Prostate gland (tissue), 2 donors: ENCODE data around the gene OR3A1. TPM values are rescaled to one million over a fixed set of nuclear protein-coding genes. Genes with fewer than 3 reads are reported as not detected.
A peak's percentile ranks its signal among the peaks of the same experiment; 100 is the strongest.
"Not testable (repeated sequence)": the region's sequence is repeated elsewhere in the genome, so short reads cannot be mapped to it uniquely, and the experiment has no call there.

Source experiments
- DNase-seq: peaks from one replicate; pipeline ENCODE4 v3.0.0-alpha.2; 2019; ENCODE audit warnings: low spot score
- H3K27ac ChIP-seq, 2 donors: fragments of 200-600 bp; sonication (generic); 2 replicates each; pipeline ENCODE4 v1.5.1; 2017 to 2019
- H3K27me3 ChIP-seq: fragments of 200-600 bp; sonication (generic); replicated peaks from 2 replicates; pipeline ENCODE4 v1.5.1; 2019; ENCODE audit not compliant: insufficient read depth
- H3K36me3 ChIP-seq, 2 donors: fragments of 200-600 bp; sonication (generic); 1 replicate in 1 of 2; 2 replicates in 1 of 2; pipeline versions ENCODE4 v1.5.1 to v1.8.1; 2017 to 2019
- H3K4me1 ChIP-seq: fragments of 200-600 bp; sonication (generic); replicated peaks from 2 replicates; pipeline ENCODE4 v1.5.1; 2019
- H3K4me3 ChIP-seq, 2 donors: fragments of 200-600 bp; sonication (generic); 2 replicates each; pipeline ENCODE4 v1.5.1; 2017 to 2019
- H3K9me3 ChIP-seq: fragments of 200-600 bp; sonication (generic); 2 replicates; pipeline ENCODE4 v1.5.1; 2017
- CTCF ChIP-seq, 4 experiments: fragments of 200-600 bp in 2 of 4; fragments of 450-650 bp in 2 of 4; sonication (generic) in 2 of 4; IDR thresholded peaks; 1 replicate in 3 of 4; 2 replicates in 1 of 4; pipeline ENCODE4 v1.5.1; 2016 to 2019; ENCODE audit warnings: antibody characterized with exemption in 4 of 4, mild to moderate bottlenecking in 2 of 4, moderate library complexity in 2 of 4
- POLR2A ChIP-seq: fragments of 450-650 bp; IDR thresholded peaks from one replicate; pipeline ENCODE4 v1.6.1; 2016; ENCODE audit warnings: antibody characterized with exemption, mild to moderate bottlenecking
- POLR2AphosphoS5 ChIP-seq: sonication (generic); formaldehyde crosslinking; IDR thresholded peaks from one replicate; pipeline ENCODE4 v1.6.1; 2017; ENCODE audit warnings: antibody characterized with exemption
- WGBS: methylation state at CpG from one replicate; pipeline ENCODE4 v1.1.5; 2018; 5-methylcytosine and 5-hydroxymethylcytosine counted together
- intact Hi-C: fragments of 100-400 bp; cut with DNase I; formaldehyde crosslinking; loops from one replicate; pipeline ENCODE4 v1.14.2; 2022
- total RNA-seq, 2 donors: library from RNA; depleted of rRNA; stranded (reverse); fragments of >200 nt; gene quantifications; one replicate each; pipeline ENCODE4 v1.1.0, GENCODE V29; 2016

OR3A1 gene
- 1 to 10 TPM in 1 of 2 donors, not detected in 1; 2.8 TPM for total RNA-seq

- no peaks in the 10 kb centered on the region for H3K4me1 ChIP-seq
- TF ChIP-seq CTCF (IDR thresholded peaks at IDR 0.05) (no peak), POLR2A (no peak), POLR2AphosphoS5 (no peak)
- 87% methylated on average over 6 of the region's 6 CpGs for WGBS
- no peak within 1 kb of the TSS for H3K27ac ChIP-seq
- H3K27me3 ChIP-seq = no peaks in the 10 kb centered on the region
- DNase-seq = no peak
- no peaks in the 10 kb centered on the region for H3K9me3 ChIP-seq
- no peaks in the 10 kb centered on the region for H3K36me3 ChIP-seq
- H3K4me3 ChIP-seq = no peak within 1 kb of the TSS
- intact Hi-C loops = no loop called here
Measured at GRCh38 chr17:3298260-3298659, at the start of gene OR3A1. TSS of gene OR3A1 (minus strand) at chr17:3298360. CDS start at chr17:3292582, 5,778 bp downstream.

DNA sequence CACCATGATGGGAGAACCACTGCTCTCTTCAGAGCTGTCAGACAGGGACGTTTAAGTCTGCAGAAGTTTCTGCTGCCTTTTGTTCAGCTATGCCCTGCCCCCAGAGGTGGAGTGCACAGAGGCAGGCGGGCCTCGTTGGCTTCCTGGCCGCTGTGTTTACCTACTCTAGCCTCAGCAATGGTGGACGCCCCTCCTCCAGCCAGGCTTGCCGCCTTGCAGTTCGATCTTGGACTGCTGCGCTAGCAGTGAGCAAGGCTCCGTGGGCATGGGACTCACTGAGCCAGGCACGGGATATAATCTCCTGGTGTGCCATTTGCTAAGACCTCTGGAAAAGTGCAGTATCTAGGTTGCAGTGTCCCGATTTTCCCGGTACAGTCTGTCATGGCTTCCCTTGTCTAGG, 44.6 kb upstream of the OR3A1 start:
- H3K4me1 ChIP-seq, DNase-seq, H3K36me3 ChIP-seq, H3K27ac ChIP-seq, H3K4me3 ChIP-seq, H3K9me3 ChIP-seq, intact Hi-C loops, H3K27me3 ChIP-seq: not testable (repeated sequence)
- 82% methylated on average over 12 of the region's 12 CpGs for WGBS

- intact Hi-C loops = no loop called here
- H3K4me3 ChIP-seq = no peak overlapping the region
- H3K27ac ChIP-seq = no peak overlapping the region
- no peaks in the 10 kb centered on the region for H3K36me3 ChIP-seq
- no peaks in the 10 kb centered on the region for H3K27me3 ChIP-seq
- TF ChIP-seq POLR2A (no peak), CTCF (IDR thresholded peaks at IDR 0.05) (peak in 1 of 4 experiments; percentile 30), POLR2AphosphoS5 (no peak)
- 29% methylated on average over 4 of the region's 4 CpGs for WGBS
- no peak for DNase-seq
- no peaks in the 10 kb centered on the region for H3K9me3 ChIP-seq
- no peaks in the 10 kb centered on the region for H3K4me1 ChIP-seq
Measured at GRCh38 chr17:3335876-3336275, 37.7 kb upstream of the OR3A1 start.

GRCh38 chr17:3318336-3318735, 20.2 kb upstream of the OR3A1 start:
- TF ChIP-seq CTCF (IDR thresholded peaks at IDR 0.05) (no peak), POLR2AphosphoS5 (no peak)
- no peak for DNase-seq
- Histone ChIP-seq H3K9me3 (no peaks in the 10 kb centered on the region), H3K4me1 (no peaks in the 10 kb centered on the region), H3K27ac (no peak overlapping the region), H3K27me3 (no peaks in the 10 kb centered on the region), H3K36me3 (no peaks in the 10 kb centered on the region), H3K4me3 (no peak overlapping the region)
- intact Hi-C loops = no loop called here
- 37% methylated on average over 5 of the region's 5 CpGs for WGBS

DNA sequence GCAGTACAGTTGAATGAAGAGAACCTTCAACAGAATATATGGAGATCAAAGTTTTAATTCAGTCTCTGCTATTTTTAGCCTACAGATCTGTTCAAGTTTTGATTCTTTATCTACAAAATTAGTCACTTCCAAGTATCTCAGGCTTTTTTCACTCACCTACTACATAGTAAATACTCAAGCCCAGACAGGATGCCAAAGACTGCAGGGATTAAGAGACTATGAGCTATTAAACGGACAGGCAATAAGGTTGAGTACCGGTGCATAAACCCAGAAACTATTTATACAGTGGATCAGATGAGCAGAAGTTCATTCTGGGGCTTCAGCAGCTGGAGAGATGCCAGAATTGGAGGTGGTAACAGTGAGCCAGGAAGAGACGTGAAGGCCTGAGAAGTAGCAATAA, 18.7 kb upstream of the OR3A1 start:
- Histone ChIP-seq H3K36me3 (no peaks in the 10 kb centered on the region), H3K27me3 (no peaks in the 10 kb centered on the region), H3K27ac (no peak overlapping the region), H3K9me3 (no peaks in the 10 kb centered on the region), H3K4me3 (no peak overlapping the region), H3K4me1 (no peaks in the 10 kb centered on the region)
- DNase-seq = no peak
- 27% methylated on average over 3 of the region's 3 CpGs for WGBS
- intact Hi-C loops = no loop called here
- no peak for TF ChIP-seq POLR2AphosphoS5

DNA sequence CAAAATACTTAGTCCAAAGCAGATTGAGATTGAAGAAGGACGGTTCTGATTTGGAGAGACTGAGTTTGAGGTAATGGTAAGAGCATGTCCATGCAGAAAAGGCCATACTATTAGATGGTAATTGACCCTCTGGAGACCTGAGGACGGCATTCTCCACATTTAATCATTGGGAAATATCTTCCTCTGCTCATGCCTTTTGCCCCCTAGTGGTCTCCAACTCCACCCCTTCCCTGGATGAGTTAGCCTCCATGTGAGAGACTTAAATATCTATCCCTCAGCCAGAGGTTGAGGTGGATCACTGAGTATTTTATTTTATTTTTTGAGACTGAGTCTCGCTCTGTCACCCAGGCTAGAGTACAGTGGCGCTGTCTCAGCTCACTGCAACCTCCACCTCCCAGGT, 10.4 kb upstream of the OR3A1 start:
- Histone ChIP-seq H3K36me3 (no peaks in the 10 kb centered on the region), H3K27me3 (no peaks in the 10 kb centered on the region), H3K4me3 (no peak overlapping the region), H3K9me3 (no peaks in the 10 kb centered on the region), H3K4me1 (no peaks in the 10 kb centered on the region), H3K27ac (no peak overlapping the region)
- intact Hi-C loops = no loop called here
- WGBS = 78% methylated on average over 4 of the region's 4 CpGs
- TF ChIP-seq CTCF (IDR thresholded peaks at IDR 0.05) = no peak
- TF ChIP-seq POLR2A = no peak
- TF ChIP-seq POLR2AphosphoS5 = no peak
- no peak for DNase-seq
